AG10803 (cell line): ENCODE results near the gene MRS2.
"Not testable (repeated sequence)": the region's sequence is repeated elsewhere in the genome, so short reads cannot be mapped to it uniquely, and the experiment has no call there.

Experiments used
- DNase-seq: peaks from one replicate; pipeline ENCODE4 v3.0.0; 2010; ENCODE audit warnings: low read depth
- H3K4me3 ChIP-seq: 2 replicates; pipeline ENCODE4 v1.5.1; 2011; ENCODE audit warnings: mild to moderate bottlenecking, low read length, control low read depth
- TF ChIP-seq, protein P1 (sequence below): conservative IDR thresholded peaks from 2 replicates; pipeline ENCODE4 v1.5.1; 2011; ENCODE audit warnings: mild to moderate bottlenecking, low read length, control low read depth, inconsistent platforms

Gene MRS2

DNA sequence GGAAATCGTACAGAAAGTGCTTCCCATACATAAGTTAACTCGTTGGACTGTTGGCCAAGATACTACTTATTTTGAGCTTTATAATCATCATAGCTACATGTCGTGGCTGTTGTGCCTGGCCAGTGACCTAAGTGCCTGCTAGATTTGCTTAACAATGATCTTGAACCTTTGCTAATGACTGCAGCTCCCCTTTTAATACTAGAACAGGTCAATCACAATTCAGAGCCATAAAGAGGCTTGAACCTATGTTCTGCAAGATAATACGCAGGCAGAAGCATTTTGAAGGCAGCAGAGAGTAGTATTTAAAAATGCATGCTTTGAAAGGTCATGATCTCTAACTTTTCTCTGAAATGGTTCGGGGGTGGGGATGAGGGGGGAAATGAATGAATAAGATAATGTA is 2.5 kb downstream of the MRS2 start:
- H3K4me3 ChIP-seq = no peak overlapping the region
- DNase-seq = no peak
- TF ChIP-seq, protein P1, sequence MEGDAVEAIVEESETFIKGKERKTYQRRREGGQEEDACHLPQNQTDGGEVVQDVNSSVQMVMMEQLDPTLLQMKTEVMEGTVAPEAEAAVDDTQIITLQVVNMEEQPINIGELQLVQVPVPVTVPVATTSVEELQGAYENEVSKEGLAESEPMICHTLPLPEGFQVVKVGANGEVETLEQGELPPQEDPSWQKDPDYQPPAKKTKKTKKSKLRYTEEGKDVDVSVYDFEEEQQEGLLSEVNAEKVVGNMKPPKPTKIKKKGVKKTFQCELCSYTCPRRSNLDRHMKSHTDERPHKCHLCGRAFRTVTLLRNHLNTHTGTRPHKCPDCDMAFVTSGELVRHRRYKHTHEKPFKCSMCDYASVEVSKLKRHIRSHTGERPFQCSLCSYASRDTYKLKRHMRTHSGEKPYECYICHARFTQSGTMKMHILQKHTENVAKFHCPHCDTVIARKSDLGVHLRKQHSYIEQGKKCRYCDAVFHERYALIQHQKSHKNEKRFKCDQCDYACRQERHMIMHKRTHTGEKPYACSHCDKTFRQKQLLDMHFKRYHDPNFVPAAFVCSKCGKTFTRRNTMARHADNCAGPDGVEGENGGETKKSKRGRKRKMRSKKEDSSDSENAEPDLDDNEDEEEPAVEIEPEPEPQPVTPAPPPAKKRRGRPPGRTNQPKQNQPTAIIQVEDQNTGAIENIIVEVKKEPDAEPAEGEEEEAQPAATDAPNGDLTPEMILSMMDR = no peak

DNA sequence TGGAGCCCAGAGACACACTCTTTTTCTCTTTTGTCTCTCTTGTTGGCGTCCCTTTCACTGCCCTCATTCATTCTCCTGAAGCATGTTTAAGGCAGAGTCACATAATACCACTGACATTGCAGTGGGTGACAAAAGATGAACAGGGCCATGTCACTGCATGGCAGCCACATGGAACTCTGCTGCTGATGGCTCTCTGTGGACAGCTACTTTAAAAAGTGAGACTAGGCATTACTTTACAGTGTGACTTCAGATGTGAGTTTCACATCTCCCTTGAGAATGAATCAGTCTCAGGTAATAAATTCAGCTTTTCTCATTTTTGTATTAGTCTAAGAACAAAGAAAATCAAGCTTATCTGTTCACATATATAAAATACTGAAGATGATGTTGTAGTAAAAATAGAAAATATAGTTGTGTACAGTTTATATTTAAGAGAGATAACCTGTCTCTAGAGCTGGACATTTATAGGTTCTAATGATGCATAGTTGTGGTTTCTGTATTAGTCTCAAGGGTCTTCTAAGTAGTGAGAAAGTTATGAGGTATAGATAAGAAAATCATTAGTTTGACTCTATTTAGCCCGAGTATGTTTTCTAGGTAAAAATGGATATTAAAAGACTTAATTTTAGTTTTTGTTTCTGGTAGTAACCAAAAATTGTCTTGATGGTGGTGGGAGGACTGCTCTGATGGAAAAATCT is 6.1 kb downstream of the MRS2 start:
- TF ChIP-seq, protein P1 = no peak
- no peak for DNase-seq
- no peak overlapping the region for H3K4me3 ChIP-seq

DNA sequence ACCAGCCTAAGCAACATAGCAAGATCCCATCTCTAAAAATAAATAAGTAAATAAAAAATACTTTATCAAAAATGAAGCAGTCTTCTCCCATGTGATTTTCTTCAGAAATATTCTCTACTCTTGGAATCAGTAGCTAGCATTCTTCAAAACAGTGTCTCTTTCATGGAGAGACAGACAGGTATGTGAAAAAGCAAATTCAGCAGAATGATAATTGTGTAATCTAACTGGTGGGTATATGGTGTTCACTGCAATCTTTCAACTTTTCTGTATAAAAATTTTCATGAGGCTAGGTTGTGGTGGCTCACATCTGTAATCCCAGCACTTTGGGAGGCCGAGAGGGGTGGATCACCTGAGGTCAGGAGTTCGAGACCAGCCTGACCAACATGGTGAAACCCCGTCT is 7.9 kb downstream of the MRS2 start:
- DNase-seq = no peak
- H3K4me3 ChIP-seq = no peak overlapping the region
- TF ChIP-seq, protein P1 = no peak

DNA sequence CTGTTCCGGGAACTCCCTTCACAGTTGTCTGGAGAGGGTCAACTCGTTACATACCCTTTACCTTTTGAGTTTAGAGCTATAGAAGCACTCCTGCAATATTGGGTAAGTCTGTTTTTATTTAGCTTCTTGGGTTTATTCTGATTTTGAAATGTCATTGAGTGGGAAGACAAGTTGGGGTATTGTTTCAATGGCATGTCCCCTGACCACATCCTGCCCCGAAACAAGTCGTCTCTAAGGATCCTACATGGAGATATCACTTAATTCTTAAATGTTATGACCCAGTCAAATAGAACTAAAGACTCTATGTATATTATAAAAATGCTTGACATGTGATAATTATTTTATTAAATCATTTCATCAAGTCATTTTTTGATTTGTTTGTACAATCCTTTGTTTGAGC is 9.6 kb downstream of the MRS2 start:
- DNase-seq = no peak
- no peak overlapping the region for H3K4me3 ChIP-seq
- TF ChIP-seq, protein P1 = no peak

DNA sequence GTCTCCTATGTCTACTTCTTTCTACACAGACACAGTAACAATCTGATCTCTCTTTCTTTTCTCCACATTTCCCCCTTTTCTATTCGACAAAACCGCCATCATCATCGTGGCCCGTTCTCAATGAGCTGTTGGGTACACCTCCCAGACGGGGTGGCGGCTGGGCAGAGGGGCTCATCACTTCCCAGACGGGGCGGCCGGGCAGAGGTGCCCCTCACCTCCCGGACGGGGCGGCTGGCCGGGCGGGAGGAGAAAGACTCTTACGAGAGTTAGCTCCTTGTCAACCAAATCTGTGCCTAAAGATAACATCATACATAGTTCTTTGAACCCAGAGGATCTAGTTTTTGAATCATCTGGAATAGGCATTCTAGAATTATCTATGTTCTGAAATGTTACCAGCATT is 11.8 kb downstream of the MRS2 start:
- H3K4me3 ChIP-seq, DNase-seq: not testable (repeated sequence)

DNA sequence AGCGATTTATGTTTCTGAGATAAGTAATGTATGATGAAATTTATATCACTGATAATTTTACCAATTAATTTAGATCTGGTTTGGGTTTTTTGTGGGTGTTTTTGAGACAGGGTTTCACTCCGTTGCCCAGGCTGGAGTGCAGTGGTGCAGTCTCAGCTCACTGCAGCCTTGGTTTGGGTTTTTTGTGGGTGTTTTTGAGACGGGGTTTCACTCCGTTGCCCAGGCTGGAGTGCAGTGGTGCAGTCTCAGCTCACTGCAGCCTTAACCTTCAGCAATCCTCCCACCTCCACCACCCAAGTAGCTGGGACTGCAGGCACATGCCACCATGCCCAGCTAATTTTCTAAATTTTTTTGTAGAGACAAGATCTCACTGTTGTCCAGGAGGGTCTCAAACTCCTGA is 13.0 kb downstream of the MRS2 start:
- H3K4me3 ChIP-seq = no peak overlapping the region
- TF ChIP-seq, protein P1 = no peak
- no peak for DNase-seq

DNA sequence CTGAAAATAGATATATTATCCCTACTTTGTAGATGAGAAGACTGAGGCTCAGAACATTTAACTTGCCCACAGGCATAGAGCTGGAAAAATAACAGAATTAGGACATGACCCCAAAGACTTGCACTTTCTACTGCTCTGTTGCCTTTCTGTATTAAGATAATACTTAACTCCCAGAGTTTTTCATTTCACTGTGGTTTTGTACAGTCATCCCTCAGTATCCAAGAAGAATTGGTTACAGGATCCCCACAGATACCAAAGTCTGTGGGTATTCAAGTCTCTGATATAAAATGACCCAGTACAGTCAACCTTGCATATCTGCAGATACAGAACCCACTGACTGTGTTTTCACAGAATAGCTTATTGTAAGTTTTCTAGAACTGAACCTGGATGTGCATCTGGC is 16.8 kb downstream of the MRS2 start:
- TF ChIP-seq, protein P1 = no peak
- no peak for DNase-seq
- H3K4me3 ChIP-seq = no peak overlapping the region

DNA sequence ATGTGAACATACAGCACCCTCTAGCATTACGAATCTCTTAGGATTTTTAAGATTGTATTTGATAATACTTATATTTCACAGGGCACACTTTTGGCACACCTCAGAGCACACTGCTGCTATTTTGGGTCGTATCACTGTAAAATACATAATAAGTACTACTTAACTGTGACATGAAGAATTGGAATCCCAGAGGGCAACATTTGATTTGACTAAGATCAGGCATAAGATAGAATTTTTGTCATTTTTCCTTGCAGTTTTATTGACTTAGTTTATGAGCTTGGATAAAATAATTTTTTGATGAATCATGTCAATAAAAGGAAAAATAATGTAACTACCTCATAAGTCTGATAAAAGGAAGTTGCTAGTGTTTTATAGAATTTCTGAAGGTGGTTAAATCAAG is 22.4 kb downstream of the MRS2 start:
- H3K4me3 ChIP-seq = no peak overlapping the region
- DNase-seq = no peak
- TF ChIP-seq, protein P1 = no peak
